ENCODE results near the gene AHNAK2.

Gene AHNAK2

DNA sequence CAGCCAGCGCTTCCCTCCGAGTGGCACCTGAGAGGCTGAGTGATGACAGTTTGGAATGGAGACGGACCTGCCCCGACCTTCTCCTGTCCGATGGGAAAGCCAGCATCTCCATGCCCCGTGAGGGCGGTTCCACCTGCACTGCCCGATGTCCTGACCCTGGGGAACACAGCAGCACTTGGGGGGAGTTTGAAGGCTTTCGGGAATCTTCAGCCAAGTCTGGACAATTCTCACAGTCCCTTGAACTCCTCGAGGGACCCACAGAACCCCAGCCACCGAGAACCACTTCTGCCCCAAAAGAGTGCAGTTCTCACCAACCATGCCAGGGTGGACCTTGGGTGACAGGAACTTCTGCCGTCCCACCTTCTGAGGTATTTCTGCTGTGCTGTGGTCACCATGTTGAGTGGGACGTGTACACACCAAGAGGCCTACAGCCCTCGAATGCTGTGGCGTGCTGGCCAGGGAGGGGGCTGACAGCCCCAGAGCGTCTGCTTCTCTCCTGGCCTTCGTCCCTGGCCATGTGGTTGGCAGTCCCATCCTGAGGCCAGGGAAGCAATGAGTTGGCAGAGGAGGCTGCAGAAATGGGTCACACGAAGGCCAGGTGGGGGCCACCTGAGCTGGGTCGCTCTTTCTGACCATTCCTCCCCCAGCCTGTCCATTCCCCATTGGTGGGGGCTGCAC, 8.5 kb upstream of the AHNAK2 start:
- DNase-seq (ENCODE audit: low spot score): no peak

DNA sequence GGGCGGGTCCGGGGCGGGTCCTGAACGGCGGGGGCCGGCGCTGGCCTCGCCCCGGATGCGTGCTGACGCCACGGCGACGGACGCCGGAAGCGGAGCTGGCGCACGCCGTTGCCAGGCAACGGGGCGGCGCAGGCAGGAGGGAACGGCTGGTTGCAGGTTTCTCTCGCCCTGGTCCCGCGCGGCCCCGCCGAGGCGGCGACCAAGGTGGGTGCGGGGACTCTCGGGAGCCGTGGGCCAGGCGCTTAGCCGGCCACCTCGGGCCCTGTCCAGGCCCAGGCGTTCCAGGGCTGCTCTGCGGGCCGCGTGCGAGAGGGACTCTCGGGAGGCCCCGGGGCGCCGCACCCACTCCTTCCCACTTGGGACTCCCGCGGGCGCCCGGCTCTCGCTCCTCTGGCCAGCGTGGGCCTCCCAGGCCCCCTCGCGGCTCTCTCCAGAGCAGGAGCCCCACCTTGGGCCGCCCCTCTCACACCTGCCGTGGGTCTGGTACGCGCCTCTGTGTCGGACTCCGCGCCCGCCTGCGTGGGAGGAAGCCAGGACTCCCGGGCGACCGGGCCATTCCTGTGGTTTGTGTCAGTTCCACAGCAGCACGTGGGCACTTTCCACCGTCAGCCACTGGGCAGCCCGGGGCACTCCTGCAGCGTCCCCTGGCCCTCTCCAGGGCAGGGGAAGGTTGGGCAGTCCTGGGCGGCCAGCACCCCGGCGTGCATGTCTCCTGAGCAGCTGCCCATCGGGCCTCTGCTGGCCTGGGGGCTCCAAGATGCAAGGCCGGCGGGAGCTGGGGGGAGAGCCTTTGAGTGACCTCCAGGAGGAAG, 7.7 kb upstream of the AHNAK2 start, which contains the start of gene CLBA1:
Gene CLBA1, plus strand, starts transcription at position 114 of the 812 bp plus-strand sequence. Its CDS starts 644 bp downstream, at position 758.
- DNase-seq (ENCODE audit: low spot score): peak; percentile 100

DNA sequence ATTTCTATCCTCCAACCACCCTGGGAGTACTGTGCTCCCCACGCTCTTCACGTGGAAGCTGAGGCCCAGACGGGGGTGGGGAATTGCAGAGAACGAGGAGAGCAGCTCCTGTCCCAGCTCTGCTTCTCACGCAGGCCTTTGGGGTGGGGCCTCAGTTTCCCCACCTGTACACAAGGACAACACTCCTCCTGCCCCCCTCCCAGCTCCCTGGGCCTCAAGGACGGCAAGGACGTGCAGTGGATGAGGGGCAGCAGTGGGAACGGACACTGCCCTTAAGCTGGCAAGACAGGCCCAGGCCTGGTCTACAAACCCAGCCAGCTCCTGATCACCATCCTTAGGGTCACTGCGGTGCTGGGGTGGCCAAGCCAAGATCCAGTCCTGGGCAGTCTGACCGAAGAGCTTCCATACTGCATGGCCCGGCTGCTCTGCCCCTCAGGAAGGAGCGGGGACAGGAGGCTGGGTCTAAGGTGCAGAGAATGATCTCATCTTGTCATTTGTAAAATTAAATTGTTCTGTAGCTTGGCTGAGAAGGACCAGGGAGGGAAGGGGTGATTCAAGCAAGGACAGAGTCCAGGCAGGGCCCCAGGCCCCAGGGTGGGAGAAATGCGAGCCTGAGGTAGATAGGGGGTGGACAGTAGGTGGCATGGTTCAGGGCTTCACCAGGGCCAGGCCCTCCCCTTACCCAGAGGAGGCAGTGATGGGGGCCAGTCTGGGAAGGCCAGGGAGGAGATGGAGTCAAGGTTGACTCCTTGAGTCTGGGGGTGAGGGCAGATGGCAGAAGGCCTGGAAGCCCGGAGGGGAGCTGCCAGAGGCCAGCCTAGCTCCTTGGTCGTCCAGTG, 6.1 kb upstream of the AHNAK2 start:
- DNase-seq (ENCODE audit: low spot score): no peak

DNA sequence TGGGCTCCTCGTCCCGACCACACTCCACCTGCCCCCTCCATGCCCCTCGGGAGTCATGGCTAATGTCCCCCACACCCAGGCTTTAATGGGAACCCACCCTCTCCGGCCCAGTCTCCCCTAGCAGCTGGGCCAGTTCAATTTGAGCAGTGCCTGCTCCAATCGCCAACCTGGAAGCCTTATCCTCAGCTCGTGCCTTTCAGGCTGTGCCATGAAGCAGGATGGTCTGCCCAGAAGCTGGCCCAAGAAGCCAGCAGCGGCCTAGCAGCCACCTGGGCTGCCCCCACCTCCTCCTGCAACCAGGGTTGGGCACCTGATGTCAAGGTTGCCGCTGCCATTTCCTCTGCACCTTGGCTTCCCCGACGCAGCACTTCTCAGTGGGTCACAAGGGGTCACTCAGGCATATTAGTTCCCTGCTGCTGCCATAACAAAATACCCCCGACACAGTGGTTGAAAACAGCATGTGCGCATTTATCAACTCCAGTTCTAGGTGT, 5.1 kb upstream of the AHNAK2 start:
- DNase-seq (ENCODE audit: low spot score): no peak

DNA sequence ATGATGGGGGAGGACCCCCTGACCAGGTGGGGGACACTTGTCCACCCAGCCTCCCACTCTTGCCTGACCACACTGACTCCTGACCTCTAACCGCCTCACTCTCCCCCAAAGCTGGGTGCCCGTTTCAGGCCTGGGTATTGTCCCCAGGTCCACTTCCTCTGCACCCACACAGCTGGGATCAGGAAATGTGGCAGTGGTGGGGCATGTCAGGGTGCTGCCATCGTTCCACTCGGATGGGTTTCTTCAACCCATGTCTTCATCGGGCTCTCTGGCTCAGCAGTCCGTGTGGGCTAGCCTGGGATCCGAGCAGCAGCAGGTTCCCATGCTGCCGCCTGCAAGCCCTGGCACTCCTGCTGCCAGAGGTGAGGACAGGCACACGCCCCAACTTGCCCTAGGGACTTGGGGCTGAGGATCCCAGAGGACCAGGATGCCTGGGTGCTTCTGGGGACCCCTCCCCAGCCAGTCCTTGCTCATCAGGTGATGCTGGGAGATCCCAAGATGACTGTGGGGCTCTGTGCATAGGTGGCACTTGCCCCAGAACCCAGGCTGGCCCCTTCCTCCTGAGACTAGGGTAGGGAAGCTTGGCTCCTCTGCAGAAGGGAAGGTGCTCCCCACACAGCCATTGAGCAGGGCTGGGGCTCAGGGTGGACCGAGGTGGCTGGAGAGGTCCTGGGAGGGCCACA, 4.5 kb upstream of the AHNAK2 start:
- DNase-seq (ENCODE audit: low spot score): no peak

DNA sequence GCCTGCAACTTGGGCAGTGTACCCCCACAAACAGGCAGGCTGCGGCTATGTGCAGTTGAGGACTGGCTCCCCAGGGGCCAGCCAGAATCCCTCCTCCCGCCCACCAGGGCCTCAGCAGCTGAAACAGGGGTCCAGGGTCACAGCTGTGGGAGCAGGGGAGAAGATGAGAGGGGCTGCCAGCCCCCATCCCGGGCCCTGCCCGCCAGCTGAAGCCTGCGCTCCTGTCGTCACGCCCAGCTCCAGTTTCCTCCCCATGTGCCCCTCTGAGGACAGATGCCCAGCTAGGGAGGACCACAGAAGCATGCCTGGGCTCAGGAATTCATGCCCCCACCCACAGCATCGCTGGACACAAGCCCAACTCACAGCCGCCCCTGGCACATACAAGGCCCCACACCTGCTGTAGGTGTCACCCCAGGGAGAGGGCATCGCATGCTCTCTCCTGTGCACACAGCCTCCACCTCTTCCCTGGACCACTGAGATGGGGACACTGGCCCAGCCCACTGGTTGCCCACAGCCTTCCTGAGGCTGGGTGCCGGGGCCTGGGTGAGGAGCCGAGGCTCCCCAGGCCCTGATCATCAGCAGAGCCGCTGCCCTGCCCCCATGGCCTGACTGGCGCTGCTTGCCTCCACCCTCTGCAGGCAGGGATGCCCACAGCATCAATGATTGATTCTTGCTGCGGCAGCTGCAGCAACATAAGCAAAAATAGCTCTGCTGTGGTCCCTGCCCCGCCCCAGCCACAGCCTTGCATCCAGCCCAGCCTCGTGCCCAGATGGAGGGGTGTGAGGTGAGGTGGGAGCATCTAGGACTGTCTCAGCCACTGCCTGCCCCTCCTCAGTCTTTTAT, 3.7 kb upstream of the AHNAK2 start:
- no peak for DNase-seq (ENCODE audit: low spot score)

DNA sequence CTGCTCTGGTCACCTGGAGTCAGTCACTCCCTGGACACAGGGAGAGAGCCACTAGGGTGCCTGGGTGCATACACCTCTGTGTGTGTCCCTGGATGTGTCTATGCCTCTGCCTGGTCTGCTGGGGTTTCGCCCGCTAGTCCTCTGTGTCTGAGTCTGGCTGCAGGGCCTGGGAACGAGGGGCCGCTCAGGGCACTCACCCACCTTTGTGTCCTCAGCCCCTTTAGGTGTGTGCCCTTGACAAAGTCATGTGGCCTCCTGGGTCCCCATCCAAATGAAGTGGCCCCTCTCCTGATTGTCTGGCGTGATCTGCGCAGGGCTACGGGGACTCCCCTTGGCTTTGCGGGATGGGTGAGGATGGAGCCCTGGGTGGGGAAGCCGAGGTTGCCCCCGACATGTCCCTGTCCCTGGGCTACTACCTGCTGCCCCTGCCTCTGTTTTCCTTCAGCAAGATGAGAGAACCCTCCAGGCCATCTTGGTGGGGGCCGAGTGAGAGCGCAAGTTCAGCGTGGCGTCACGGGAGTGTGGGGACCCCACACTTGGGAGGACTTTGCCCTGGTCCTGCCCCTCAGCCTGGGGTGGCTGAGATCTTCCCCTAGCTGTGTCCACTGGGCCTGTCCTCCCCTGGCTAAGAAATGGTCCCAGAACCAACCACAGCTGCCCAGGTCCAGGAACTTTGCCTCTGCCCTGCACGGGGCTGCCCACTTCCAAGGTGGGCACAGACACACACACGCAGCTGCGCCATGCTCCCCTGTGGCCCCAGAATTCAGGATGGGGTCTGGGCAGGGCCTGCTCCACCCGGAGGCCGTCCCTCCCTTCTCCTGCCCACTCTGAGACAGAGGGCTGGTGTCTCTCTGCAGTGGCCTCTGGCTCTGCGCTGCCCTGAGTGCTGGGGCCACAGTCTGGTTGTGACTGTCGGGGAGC, 2.7 kb upstream of the AHNAK2 start:
- DNase-seq (ENCODE audit: low spot score): no peak

DNA sequence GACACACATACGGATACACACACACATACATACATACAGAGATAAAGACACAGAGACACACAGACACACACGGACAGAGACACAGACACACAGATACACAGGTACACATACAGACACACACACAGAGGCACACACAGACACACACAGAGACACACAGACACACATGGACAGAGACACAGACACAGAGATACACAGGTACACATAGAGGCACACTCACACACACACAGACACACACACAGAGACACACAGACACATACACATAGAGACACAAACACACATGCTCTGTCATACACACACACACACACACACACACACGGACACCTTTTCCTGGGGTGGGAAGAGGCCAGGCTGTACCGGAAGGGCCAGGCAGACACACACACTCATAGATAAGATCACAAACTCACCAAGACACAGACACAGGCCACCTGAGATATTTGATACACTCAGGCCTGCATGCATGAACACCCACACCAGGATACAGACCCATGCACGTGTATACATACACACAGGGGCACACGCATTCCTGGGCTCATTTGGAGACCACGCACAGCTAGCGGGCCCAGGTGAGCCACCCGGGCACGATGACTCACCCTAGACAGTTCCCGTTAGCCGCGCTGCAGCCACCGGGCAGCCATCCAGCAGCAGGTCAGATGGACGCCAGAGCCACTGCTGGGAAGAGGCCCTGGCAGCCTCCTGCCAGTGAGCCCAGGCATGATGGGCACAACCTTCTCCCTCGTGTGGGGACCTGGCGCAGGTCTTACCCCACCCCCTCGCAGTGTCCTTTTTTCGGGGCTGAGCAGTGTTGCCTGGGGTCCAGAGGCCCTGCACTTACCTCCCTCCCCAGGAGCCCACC, 1.8 kb upstream of the AHNAK2 start:
- DNase-seq (ENCODE audit: low spot score): no peak

DNA sequence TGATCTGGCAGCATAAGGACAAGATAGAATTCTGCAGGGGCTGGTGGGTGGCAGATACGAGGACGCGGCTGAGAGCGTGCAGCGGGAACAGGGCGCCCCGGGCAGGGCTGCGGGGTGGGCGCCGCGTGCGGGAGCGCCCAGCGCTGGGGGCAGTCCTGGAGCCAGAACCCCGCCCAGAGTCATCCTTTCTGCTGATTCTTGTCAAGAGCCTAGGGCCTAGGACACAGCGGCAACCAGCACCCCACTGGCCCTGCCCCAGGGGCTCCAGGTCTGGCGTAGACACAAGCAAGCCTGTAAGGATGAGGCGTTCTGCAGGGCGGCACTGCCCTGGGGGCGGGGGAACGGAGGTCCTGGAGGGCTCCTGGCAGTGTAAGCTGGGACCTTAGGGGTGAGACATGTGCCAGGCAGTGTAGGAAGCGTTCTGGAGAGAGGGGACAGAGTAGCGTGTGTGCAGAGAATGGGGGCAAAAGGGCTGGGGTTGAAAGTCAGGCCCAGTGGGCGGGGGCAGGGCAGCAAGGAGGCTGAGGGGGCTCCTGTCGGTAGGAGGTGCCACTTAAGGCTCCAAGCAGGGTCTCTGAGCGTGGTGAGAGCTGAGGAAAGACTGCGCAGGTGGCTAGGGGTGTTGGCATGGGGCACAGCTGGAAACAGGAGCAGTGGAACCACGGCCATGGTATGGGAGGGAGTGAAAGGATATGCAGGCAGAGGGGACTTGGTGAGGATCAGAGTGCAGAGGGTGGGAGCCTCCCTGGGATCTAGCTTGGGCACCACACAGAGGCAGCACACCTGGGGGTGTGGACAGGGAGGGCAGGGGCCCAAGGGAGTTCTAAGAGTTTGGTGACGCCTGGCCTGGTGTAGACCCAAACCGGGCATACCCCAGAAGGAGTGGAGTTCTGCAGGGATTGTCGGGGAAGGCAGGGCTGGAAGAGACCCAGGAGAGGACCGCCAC, 845 bp upstream of the AHNAK2 start:
- DNase-seq (ENCODE audit: low spot score): no peak

DNA sequence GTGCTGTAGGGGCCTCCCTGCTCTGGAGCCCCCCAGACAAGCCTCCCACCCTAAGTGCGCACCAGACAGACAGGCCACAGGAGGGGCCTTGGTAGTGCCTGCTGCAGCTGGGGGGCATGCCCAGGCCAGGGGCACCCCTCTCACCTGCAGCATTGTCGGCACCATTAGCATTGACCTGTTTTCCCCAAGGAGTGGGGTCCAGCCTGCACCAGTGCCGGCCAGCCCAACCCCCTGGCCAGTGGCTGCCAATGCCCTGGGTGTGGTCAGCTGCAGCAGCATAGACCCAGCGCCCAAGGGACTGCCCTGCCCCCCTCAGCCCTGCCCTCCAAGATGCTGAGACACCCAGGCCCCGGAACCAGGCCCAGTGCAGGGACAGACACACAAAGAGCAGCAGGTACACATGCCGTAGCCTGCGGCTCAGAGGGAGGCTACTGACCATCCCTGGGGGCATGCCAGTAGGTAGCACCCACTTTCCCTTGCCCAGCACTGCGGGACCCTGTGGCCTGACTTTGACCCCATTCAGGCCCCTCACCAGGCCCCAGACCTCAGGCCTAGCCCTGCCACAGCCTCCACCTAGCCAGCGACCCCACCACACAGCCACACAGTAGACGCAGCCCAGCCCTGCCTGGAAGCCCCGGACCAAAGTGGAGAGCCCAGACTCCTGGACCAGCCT, 1.0 kb downstream of the AHNAK2 start:
- no peak for DNase-seq (ENCODE audit: low spot score)

DNA sequence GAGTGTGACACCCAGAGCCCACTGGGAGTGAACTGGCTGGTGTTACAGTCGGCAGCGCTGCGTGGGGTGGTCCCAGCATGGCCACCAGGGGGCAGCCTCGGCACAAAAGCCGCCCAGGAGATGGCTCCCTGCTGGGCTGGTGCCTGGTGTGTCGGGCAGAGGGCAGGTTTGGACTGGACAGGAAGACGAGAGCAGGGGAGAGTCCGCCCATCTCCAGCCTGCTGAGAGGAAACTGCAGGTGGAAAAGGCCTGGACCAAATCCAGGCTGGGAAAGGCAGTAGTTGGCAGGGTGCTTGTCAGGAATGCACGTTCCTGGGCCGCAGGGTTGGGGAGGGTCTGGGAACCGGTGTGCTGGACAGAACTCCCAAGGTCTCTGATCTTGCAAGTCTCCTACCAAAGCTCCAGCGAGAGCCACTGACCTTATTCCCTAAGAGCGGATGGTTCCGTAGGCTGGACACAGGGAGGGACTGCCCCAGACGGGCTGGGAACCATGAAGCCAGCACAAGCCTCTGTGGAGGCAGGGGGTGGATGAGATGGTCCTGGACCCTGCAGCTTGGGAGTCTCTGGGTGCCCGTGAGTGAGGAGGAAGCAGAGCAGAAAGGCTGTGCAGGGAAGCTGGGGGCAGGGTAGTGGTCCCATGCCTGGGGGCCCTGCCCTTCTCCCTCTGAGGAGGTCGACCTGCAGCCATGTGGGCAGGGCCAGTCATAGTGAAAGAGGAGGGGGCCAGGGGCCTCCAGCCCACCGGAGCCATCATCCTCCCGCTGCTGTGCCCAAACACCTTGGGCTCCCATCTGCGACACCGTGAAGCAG, 1.8 kb downstream of the AHNAK2 start:
- DNase-seq (ENCODE audit: low spot score): peak; percentile 69

DNA sequence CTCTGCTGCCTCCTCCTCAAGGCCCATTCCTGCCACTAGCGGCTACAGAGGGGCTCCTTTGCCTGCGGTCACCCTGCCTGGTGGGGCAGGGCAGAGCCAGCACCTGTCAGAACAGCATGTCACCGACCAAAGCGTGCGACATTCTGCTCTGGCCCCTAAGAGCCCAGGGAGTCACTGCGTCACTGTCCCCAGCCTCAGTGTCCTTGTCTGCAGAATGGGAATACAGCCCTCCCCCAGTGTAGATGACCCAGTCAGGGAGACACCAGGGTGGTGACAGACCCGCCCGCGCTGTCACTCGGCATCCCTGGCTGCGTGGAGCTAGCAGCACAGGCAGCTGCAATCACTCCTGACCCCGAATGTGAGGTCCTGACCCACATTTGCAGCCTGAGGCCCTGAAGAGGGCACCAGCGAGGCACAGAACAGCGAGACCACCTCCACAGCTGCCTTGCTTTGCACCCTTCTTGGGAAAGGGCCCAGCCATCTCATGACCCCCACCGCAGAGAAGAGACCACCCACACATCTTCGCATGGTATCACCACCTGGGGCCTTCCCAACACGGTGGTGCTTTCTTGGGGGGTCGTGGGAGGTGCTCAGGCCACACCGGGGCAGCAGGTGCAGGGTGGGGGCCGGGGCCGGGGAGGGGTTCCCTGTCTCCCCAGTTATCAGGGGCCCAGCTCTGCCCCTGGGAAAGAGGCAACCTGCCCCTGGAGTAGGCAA, 2.5 kb downstream of the AHNAK2 start:
- DNase-seq (ENCODE audit: low spot score): no peak

DNA sequence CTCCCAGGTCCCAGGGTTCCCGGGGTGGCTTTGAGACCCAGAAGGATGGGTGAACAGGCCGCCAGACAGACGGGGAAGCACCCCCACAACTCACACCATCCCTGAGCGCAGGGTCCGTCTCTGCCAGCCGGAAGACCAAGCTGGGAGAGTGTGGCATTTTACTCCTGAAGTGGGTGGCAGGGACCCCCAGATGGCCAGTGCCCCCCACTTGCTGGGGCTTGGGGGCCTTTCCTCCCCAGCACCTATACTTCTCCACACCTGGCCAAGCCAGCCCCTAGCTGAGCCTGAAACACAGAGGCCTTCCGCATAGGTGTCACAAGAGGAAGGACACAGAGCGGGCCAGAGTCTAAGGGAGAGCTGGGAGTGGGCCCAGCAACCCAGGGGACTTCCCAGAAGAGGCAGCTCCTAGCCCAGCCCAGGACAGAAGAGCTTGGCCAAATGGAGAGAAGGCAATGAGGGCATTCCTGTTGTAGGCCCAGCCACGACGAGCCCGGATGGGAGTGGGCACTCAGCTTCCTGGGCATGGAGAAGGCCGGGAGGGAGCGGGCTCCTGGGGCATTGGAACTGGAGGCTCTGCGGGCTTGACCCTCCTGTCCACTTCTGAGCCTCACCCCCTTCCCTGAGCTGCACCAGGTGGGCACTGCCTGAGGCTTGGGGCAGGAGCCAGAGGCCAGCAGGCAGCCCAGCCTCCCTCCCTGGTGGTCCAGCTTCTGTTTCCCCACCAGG, 3.3 kb downstream of the AHNAK2 start:
- no peak for DNase-seq (ENCODE audit: low spot score)

DNA sequence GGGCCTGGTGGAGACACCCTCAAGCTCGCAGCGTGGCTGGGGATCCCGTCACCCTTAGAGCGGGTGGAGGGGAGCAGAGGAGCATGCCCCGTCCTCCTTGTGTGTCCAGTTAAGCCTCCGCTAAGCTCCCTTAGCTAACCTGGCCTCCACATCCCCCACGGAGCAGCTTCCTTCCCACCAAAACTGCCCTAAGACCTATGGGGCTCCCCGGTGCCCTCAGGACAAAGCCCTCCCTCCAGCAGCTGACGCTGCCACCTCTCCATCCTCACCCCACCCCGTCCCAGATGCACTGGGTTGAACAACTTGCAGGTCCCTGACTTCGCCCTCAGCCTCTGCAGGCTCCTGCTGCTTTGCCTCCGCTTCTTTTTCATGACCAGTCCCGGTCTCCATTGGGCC, 4.0 kb downstream of the AHNAK2 start:
- DNase-seq (ENCODE audit: low spot score): no peak

Data from iPS-NIHi11 (cell line).